Inflammatory macrophage (primary cell): ENCODE results near the gene RNF144A.
"Not testable (repeated sequence)": the region's sequence is repeated elsewhere in the genome, so short reads cannot be mapped to it uniquely, and the experiment has no call there.

ENCODE experiments used
- DNase-seq, 2 donors: peaks; one replicate each; pipeline ENCODE4 v3.0.0-alpha.2; 2020 to 2022

RNF144A gene

DNA sequence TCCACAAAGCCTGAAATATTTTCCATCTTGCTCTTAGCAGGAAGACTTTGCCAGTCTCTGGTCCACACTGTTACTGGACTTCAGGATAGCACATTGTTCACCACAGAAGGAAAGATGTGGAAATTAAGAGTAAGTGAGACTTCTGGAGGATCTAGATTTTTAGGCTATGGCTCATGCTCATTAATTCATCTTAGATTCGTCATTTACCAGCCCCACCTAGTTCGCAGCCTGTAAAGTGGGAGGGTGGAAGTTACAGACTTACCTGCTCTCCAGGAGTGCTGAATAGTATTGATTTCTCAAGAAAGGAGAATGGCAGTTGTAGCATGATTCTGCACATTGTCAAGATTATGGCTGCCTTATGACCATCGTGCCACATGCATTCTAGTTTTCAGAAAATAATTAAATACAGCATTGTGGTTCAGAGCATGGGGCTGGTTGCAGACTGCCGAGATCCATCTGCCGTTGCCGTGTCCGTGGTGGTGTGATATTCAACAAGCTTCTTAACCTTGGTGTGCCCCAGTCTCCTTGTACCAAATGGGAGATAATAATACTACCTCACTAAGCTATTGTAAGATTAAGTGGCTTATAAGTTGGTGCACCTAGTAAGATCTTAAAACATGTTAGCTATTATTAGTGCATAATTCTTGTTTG lies 56.8 kb downstream of the RNF144A start:
- no peak for DNase-seq

DNA sequence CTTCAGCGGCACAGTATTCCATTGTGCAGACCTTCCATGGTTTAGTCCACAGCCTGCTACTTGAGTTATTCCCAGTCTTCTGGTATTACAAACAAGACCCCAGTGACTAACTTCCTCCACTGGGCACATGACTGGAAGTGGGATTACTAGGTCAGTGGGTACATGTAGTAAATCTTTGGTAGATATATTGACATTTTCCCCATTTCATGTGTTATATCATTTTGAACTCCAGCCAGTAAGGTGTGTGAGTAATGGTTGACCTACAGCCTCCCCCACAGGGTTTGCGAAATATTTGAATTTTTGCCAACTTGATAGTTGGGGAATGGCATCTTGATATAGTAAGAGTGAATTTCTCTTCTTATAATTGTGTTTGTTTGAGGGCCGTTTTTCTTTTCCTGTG lies 58.8 kb downstream of the RNF144A start:
- DNase-seq = no peak

DNA sequence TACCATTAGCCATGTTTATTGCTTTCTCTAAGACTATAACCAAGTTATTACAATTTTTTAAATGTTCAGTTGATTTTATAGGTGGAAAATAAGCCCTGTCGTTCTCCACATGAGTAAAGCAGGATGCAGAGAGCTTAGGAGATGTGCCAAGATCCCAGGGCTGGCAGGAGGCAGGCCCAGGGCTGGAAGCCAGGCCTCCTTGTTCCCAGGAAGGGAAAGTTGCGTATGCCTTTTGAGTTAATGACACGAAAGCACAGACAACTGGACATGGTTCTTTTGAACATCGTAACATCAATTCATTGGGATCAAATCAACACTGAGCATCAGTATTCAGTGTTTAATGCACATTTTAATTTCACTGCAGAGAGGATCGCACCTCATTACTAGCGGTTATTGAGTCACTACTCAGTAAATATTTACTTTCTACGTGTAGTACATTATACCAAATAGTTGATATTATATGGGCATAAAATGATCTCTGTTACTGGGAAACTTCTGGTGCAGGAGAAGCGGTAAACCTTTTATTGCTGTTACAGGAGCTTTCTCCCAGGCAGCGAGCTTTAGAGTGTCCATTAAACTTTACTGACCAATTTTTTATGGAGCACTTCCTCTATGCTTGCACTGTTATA lies 60.0 kb downstream of the RNF144A start:
- no peak for DNase-seq

DNA sequence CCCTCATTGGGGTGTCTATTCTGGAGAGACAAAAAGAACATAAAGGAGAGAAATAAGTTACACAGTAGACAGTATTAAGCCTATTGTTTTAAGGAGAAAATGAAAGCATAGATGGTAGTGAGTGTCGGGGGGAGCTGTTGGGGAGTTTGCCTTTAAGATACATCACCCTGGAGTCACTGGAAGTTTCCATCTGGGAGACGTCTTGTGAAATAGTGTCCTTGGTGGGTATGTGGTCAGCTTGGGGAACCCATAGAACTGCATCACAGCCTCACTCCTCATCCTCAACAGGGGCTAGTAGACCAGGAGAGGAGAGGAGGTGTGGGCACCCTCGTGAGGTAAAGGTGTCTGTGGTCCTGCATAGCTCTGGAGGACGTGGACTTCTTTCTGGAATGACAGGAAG lies 60.6 kb downstream of the RNF144A start:
- DNase-seq = no peak

DNA sequence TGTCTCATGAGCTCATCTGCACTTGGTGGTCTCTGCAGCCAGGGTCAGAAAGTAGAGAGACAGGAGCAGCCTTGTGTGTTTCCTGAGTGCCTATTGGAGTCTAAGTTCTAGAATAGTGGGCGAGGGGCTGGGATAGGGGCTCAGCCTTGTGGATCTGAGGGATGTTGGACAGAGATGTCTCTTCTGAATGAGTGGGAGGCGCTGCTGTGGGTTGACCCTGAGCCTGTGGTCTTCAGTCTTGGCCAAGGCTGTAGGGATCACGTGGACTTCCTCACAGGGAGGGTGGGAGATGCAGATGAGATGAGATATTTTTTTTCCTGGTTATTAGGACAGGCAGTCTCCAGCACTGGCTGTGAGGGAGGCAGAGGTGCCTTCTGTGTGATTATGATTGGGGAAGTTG lies 61.8 kb downstream of the RNF144A start:
- no peak for DNase-seq

DNA sequence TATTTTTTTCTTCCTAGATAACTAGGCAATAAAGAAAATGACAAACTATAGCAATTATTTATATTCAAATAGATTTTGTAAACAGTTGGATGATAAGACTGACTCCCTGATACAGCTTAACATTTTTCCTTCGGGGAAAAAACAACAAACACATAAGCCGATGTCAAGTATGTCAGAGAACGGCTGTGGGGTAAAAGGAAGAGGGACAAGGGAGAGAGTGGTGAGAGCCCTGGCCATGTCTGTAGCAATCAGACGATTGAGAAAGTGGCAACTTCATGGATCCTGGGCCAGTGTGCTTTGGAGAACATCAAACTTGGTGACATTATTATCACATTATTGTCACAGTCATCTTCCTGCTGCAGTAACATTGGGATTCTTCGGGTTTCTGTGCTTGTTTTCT lies 65.2 kb downstream of the RNF144A start:
- DNase-seq = no peak

DNA sequence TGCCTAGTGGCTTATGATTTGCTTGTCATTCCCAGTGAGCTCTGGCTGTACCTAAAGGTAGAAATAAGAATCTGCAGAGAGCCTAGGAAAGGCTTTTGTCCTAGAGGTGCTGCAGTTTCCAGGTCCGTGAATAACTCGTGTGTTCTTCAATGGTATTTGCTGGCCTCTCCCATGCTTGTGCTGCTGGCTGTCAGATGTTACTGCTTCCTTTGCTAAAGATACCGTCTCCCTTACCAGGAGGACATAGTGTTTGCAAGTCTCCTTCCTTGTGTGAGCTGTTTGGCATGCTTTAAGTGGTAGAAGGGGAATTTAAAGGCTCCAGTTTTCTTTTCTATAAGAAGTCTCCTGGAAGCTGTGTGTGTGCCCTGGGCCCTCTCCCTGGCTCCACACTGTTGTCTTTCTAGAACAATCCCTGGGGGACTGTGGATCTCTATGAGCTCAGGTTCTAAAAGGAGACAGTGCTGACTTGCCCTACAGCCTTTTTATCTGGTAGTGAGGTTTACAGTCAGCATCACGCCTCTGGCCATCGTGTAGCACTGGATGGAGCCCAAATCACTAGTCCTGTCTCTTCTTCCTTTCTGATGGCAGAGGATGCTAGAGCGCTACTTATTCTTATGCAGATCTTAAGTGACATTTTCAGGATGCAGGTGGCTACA lies 65.8 kb downstream of the RNF144A start:
- no peak for DNase-seq

DNA sequence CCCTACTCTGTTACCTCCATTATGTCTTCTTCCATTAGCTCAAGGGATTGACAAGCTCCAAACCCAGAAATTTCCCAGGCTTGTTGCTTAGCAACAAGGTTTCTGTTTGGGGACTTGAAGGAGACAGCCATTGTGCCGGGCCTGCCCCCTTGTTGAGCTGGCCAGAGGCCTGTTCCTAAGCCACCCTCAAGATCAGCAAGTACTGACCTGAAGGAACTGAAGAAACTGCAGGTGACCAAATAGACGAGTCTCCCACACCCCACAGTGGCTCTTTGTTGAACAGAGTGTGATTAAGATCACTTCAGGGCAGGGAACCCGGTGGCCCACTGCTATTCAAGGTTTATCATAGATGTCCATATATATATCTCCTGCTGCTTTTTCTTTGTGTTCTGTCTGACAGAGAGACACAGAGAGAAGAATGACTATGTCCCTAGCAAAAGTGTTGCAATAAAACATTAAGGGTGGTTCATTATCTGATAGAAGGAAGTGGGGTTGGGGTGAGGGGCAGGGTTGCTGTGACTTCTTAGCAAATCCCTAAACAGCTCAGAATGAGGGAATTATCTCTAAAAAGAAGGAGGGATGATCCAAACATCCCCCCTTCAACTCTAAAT lies 69.2 kb downstream of the RNF144A start:
- DNase-seq = peak; percentile 17 to 42

DNA sequence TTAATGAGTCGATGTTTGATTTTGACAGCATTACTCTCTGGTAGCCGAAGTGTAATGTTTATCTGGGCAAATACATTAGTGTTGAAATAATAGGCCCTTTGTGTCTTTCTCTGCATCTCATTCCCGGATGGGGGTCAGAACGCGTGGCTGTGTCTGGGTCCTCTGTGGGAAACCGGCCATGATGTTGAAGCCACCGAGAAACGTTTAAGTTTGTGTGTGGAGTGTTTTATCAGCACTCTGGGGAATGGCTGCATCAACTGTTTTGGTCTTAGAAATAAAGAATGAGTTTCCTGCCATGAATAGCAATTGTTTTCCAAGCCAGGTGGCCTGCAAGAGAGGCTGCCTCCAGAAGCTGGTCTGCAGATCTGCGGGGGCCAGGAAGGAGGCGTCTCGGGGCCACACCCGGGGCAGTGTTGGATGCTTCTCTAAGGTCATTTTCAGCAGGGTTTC lies 69.7 kb downstream of the RNF144A start:
- DNase-seq = no peak

DNA sequence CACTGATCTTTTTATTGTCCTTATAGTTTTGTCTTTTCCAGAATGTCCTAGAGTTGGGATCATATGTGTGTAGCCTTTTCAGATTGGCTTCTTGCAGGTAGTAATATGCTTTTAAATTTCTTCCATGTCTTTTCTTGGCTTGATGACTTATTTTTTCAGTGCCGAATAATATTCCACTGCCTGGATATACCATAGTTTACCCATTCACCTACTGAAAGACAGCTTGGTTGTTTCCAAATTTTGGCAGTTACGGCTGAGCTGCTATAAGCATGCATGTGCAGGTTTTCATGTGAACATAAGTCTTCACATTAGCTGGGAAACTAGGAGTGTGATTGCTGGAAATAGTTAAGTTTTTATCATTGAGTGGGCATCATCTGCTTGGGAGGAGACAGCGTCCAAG lies 73.7 kb downstream of the RNF144A start:
- no peak for DNase-seq

DNA sequence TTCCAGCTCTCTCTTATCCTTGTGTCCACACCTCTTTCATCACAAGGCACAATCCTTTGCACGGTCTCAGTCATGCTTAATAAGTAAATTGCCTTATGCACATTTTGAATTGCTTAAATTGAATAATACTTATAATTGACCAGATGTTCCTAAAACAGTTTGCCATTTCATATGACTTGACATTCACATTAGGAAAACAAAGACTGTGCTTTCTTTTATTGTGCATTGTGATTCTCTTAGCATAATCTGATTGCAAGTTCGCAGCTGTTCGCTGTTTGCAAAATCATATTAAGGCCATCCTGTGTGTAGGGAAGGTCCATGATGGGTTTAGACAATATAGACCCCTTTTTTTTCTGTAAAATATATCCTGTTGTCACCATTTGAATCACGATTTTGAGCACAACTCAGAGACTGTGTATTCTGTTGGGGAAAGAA lies 75.6 kb downstream of the RNF144A start:
- no peak for DNase-seq

DNA sequence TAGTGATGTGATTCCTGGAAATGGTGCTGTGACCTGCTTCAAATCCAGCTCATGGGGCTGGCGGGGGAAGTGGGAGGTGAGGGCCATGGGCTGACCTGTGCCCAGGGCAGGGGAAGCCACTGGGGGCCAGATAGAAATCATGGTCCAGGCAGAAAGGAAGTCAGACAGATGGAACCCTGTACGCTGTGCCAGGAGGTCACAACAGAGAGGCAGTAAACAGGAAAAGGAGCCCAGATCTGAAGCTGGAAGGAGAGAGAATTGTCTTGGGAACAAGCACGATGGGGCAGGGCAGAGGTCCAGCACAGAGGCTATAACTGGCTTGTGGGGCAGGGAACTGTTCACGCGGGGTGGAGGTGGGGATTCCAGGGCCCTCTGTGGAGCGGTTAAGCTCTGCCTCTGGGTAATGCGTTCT lies 76.0 kb downstream of the RNF144A start:
- no peak for DNase-seq

DNA sequence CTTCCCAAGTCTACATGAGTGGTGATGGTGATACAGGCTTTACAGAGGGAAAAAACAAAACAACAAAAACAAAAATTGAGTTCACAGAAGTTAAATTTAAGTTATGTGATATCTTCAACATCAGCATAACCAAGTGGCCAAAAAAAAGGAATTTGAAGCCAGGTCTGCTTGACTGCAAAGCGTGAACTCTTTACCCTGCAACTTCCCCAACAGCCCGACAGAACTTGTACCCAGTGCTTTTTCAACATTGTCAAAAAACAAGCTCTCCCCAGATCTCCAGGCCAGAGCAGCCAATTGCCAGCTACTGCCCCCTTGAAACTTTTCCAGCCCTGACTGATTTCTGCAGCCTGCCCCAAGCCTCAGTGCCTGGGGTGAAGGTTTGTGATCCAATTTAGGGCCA lies 76.7 kb downstream of the RNF144A start:
- DNase-seq = peak in 1 of 2 donors; percentile 43

DNA sequence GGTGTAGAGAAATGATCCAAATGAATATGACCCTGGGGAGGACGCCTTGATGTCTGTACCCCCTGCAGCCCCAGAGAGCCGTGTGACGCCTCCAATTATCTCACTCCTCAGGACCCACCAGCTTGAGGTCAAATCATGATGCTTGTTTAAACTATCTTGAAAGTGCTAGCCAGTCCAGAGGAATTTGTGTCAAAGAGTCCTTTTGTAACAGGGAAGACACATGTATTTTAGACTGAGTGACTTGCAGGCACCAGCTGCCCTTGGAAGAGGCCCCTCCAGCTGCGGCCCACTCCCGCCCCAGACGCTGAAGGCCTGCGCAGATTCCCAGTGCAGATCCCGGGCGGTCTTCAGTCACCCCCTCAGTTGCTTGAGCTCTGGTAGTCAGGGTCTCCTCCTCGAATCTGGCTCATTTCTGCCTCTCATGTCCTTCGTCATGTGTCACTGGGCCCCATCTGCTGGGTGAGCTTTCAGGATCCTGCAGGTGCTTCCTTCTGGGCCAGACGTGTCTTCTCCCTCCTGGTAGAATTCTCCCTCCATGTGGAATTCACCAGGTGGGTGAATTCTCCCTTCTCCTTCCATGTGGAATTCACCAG lies 77.4 kb downstream of the RNF144A start:
- DNase-seq = no peak

DNA sequence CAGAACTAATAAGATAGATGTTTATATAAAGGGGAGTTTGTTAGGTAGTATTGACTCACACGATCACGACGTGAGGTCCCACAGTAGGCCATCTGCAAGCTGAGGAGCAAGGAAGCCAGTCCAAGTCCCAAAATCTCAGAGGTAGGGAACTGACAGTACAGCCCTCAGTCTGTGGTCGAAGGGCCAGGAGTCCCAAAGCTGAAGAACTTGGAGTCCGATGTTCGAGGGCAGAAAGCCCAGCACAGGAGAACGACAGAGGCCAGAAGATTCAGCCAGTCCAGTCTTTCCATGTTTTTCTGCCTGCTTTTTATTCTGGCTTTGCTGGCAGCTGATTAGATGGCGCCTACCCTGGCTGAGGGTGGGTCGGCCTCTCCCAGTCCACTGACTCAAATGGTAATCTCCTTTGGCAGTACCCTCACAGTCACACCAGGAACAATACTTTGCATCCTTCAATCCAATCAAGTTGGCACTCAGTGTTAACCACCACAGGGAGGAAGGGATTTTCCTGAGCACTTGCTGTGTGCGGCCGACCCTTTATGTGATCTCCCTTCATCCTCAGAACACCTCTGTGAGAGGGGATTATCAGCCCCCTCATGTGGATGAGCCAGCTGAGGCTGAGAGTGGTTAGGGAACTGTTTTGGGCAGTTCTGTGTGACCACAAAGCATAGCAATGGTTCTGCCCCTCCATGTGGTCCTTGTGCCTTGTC lies 78.3 kb downstream of the RNF144A start:
- DNase-seq = no peak

DNA sequence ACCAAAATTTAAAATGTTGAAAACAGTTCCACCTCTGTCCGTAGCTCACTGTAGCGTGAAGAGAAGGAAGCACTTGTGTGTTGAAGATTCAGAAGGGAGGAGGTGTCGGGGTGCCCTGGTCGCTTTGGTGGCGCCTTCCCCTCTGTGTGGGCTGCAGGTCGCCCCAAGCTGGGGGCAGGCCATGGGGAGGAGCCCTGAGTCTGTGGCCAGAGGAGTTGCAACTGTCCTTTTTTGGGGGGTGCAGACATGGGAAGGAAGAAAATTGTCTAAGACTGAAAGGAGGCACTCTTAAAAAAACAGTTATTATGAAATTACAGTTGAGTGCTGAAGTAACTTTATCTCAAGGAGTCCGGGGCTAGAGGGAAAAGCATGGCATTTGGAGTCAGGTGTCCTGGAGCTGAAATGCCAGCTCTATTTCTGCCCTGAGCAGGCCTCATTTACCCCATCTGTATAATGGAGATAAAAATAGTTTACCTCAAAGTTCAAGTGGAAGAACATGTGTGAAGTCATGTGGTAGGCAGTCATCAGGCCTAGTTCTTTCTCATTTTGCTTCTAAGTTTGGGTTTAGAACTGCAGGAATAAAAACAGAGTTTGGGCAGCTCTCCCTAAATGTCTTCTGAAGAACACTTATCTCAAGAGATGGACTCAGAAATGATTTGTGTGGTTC lies 82.1 kb downstream of the RNF144A start:
- DNase-seq = peak; percentile 2 to 22

DNA sequence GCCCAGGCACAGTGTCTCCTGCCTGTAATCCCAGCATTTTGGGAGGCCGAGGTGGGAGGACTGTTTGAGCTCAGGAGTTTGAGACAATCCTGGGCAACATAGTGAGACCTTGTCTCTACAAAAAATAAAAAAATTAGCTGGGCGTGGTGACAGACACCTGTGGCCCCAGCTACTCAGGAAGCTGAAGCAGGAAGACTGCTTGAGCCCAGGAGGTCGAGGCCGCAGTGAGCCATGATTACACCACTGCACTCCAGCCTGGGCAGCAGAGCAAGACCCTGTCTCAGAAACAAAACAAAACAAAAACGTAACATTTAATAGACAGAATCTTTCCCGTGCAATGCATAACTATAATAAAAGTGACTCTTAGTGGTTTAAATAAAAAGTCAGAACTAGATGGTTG lies 84.2 kb downstream of the RNF144A start:
- not testable (repeated sequence) for DNase-seq

DNA sequence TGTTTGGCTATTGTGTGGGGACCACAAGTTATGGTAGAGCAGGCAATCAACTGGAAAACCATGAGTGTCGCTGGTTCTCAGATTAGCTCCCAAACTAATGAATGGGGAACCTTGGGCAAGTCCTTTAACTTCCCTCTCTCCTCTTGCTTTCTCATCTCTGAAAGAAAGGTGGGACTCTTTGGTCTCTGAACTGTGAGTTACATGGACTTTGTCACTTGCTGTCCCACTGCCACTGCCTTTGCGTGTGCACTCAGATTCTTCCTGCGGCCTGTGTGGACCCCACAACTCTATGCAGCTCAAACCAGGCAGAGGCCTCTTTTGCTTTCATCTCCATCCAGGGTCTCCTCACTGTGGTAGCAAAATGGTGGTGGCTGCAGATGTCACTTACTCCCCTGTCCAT lies 86.7 kb downstream of the RNF144A start:
- no peak for DNase-seq

DNA sequence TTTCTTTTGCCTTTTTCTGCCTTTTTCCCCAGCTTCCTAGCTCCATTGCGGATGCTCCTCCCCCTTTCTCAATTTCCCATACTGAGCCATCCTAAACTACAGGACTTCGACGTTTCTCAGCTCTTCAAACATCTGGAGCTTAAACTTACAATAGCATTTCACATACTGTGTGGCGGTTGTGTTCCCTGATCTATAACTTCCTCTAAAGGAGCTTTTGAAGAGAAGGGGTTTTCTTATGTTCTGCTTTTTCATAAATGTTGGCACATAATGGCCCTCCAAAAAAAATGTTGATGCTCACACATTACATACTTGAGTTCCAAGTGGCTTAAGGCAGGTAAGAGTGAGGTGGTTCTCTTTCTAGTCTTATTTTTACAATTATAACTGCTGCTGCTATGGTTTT lies 87.4 kb downstream of the RNF144A start:
- DNase-seq = peak; percentile 63 to 78

DNA sequence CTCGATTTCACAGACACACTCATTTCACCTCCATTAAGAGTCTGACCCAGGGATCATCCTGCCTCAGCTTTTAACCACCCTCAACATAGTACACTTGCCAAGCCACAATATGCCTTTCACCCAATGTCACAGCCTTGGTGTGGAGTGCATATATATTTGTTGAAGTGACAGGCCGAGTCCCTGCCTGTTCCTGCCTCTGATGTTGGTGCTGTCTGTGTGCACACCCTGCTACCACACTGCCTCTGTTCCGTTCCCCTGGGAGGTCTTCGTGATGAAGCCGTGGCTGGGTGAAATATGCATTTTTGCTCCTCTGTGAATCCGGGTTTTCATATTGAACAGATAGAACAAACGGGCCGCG lies 90.3 kb downstream of the RNF144A start:
- DNase-seq = no peak

DNA sequence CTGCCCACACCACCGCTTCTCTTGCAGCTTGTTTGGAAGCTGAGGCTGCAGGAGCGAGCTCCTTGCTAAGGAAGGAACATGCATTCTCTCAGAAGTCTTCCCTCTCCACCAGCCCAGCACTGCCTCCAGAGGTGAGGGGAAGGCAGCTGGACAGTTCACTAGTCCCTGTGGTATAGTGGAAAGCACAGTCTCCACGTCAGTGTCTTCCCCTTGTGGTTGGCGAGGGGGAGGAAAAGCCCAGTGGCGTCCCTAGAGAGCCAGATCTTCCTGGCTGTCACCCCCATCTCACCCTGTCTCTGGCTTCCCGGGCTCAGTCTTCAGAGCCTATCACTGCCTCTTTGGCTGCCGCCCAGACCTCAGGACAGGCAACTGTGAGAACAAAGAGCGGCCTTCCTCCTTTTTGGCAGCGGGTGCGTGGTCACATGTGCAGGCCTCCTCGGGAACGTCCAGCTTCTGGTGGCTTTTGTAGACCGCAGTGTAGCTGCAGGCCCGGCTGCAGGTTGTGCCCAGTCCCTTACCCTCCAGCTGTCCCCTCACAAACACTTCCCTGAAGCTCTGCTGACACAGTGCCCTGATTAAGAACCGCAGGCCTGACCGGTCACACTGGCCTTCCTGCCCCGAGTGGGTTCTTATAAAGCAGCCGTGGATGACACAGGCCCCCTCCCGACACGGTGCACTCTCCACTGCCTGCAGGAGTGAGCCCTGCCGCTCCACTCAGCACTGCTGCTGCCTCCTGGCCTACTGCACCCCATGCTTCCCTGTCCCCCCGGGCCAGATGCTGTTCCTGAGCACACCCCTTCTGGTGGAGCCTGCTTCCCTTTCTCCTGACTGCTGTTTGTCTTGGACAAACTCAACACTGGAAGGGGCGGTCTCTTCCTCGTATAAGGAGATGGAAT lies 90.9 kb downstream of the RNF144A start:
- peak; percentile 71 to 79 for DNase-seq
